Lower leg skin (tissue), 4 donors: ENCODE data around the gene NFKBIE. TPM values are rescaled to one million over a fixed set of nuclear protein-coding genes. Genes with fewer than 3 reads are reported as not detected.

Source experiments
- DNase-seq, 2 donors: peaks; one replicate each; pipeline ENCODE4 v3.0.0-alpha.2; 2019; ENCODE audit warnings: low spot score in 2 of 2
- H3K4me3 ChIP-seq: fragments of 200-600 bp; sonication (generic); 2 replicates; pipeline ENCODE4 v1.5.1; 2017; ENCODE audit warnings: mild to moderate bottlenecking, low read depth; ENCODE audit not compliant: poor library complexity, severe bottlenecking
- CTCF ChIP-seq, 3 donors: fragments of 450-650 bp; IDR thresholded peaks; one replicate each; pipeline ENCODE4 v1.5.1; 2016; ENCODE audit warnings: antibody characterized with exemption in 3 of 3, mild to moderate bottlenecking in 3 of 3, moderate library complexity in 2 of 3
- POLR2A ChIP-seq, 2 donors: fragments of 450-650 bp; IDR thresholded peaks; one replicate each; pipeline ENCODE4 v1.6.1; 2016 to 2017; ENCODE audit warnings: antibody characterized with exemption in 2 of 2, mild to moderate bottlenecking in 1 of 2, moderate library complexity in 1 of 2
- WGBS, 2 donors: methylation state at CpG; one replicate each; pipeline ENCODE4 v1.1.5; 2018; 5-methylcytosine and 5-hydroxymethylcytosine counted together
- intact Hi-C: fragments of 100-400 bp; cut with DNase I; formaldehyde crosslinking; loops from one replicate; pipeline ENCODE4 v1.15.0; 2023; ENCODE audit warnings: low total_unique reads
- total RNA-seq, 4 donors: library from RNA; depleted of rRNA; stranded (reverse); fragments of >200 nt; gene quantifications; one replicate each; pipeline ENCODE4 v1.1.0, GENCODE V29; 2016

NFKBIE gene
- total RNA-seq, 4 donors from 2014 or later: 10.8 to 21.1 (median 17.3) TPM

GRCh38 chr6:44277763-44278162 is 12.4 kb upstream of the NFKBIE start:
- TF ChIP-seq POLR2A (IDR thresholded peaks at IDR 0.05) (no peak), CTCF (IDR thresholded peaks at IDR 0.05) (no peak)
- 86 to 87% methylated on average over 7 of the region's 7 CpGs for WGBS, 2 donors
- DNase-seq: no peak
- no peak overlapping the region for H3K4me3 ChIP-seq
- intact Hi-C loops: no loop called here

- WGBS, 2 donors: 78 to 88% methylated on average over 23 of the region's 23 CpGs
- intact Hi-C loops: no loop called here
- H3K4me3 ChIP-seq: no peak overlapping the region
These were observed 11.6 kb upstream of the NFKBIE start for GRCh38 chr6:44276667-44277640.

DNA sequence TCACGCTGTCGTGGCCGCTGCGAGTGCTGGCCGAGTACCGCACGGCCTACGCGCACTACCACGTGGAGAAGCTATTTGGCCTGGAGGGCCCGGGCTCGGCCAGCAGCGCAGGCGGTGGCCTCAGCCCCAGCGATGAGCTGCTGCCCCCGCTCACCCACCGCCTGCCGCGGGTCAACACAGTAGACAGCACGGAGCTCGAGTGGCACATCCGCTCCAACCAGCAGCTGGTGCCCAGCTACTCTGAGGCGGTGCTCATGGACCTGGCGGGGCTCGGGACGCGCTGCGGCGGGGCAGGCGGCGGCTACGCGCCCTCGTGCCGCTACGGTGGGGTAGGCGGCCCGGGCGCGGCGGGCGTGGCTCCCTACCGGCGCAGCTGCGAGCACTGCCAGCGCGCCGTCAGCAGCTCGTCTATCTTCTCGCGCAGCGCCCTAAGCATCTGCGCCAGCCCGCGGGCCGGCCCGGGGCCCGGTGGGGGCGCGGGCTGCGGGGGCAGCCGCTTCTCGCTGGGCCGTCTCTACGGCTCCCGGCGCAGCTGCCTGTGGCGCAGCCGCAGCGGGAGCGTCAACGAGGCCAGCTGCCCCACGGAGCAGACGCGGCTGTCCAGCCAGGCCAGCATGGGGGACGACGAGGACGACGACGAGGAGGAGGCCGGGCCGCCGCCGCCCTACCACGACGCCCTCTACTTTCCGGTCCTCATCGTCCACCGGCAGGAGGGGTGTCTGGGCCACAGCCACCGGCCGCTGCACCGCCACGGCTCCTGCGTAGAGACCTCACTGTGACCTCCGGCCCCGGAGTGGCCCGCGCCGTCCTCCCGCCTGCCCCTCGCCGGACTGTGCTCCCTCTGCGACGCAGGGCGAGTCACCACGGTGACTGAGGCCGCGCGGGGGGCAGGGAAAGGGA is 10.6 kb upstream of the NFKBIE start:
- intact Hi-C loops: no loop called here
- no peak for DNase-seq
- 13 to 47% methylated on average over 41 to 42 of the region's 109 CpGs for WGBS, 2 donors
- no peak for TF ChIP-seq POLR2A (IDR thresholded peaks at IDR 0.05)
- TF ChIP-seq CTCF (IDR thresholded peaks at IDR 0.05): no peak
- no peak overlapping the region for H3K4me3 ChIP-seq

More at GRCh38 chr6:44276667-44277640, 11.6 kb upstream of the NFKBIE start:
- TF ChIP-seq POLR2A (IDR thresholded peaks at IDR 0.05): no peak
- no peak for TF ChIP-seq CTCF (IDR thresholded peaks at IDR 0.05)
- no peak for DNase-seq

DNA sequence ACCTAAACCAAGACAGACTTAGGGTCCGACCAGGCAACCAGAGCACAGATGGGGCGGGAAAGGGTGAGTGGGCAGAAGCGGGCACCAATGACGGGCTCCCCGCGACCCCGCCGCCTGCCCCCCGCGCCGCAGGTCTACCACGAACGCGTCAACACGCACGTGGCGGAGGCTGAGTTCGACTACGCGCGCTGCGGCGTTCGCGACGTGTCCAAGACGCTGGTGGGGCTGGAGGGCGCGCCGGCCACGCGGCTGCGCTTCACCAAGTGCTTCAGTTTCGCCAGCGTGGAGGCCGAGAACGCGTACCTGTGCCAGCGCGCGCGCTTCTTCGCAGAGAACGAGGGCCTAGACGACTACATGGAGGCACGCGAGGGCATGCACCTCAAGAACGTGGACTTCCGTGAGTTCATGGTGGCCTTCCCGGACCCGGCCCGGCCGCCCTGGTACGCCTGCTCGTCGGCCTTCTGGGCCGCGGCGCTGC is 10.0 kb upstream of the NFKBIE start:
- DNase-seq: no peak
- 90 to 93% methylated on average over 45 to 59 of the region's 59 CpGs for WGBS, 2 donors
- H3K4me3 ChIP-seq: no peak overlapping the region
- no peak for TF ChIP-seq POLR2A (IDR thresholded peaks at IDR 0.05)
- no peak for TF ChIP-seq CTCF (IDR thresholded peaks at IDR 0.05)
- intact Hi-C loops: no loop called here

DNA sequence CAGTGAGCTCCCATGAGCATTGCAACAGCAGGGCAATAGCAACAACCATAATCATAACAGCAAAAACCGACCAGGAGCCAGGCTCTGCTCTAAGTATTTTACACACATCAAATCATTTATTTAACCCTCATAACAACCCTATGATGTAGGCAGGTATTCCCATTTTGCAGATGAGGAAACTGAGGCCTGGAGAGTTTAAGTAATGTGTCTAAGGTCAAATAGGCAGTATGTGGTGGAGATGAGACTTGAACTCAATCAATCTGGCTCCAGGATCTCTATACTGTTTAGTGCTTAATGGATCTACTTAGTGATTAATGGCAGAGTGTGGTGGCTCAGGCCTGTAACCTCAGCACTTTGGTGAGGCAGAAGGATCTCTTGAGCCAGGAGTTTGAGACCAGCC is 8.3 kb upstream of the NFKBIE start:
- DNase-seq: no peak
- 54 to 62% methylated on average over 1 of the region's 1 CpG for WGBS, 2 donors
- intact Hi-C loops: loop anchor here (5.0 kb wide), 1 partner anchor 64 kb away; no protein-coding TSS in a partner anchor

More for the DNA sequence above, 8.3 kb upstream of the NFKBIE start:
- no peak overlapping the region for H3K4me3 ChIP-seq
- TF ChIP-seq CTCF (IDR thresholded peaks at IDR 0.05) (no peak), POLR2A (IDR thresholded peaks at IDR 0.05) (no peak)
